Spinal cord (tissue), 10 donors: ENCODE data around the gene MARF1. TPM values are rescaled to one million over a fixed set of nuclear protein-coding genes. Genes with fewer than 3 reads are reported as not detected.
A peak's percentile ranks its signal among the peaks of the same experiment; 100 is the strongest.

Experiments
- DNase-seq, 6 donors: peaks; one replicate each; pipeline versions ENCODE4 v3.0.0 to v3.0.0-alpha.2; 2013 to 2015; ENCODE audit warnings: low spot score in 6 of 6, low read depth in 4 of 6
- H3K27ac ChIP-seq: one replicate; pipeline ENCODE4 v1.5.1; 2013; ENCODE audit warnings: low read depth, low read length, control low read depth
- H3K27me3 ChIP-seq: one replicate; pipeline ENCODE4 v1.6.1; 2013; ENCODE audit warnings: low read length; ENCODE audit not compliant: control insufficient read depth, insufficient read depth
- H3K36me3 ChIP-seq: one replicate; pipeline ENCODE4 v1.6.1; 2013; ENCODE audit warnings: low read length; ENCODE audit not compliant: control insufficient read depth, insufficient read depth
- H3K4me1 ChIP-seq: one replicate; pipeline ENCODE4 v1.6.1; 2013; ENCODE audit warnings: low read length; ENCODE audit not compliant: control insufficient read depth, insufficient read depth
- H3K4me3 ChIP-seq: one replicate; pipeline ENCODE4 v1.5.1; 2013; ENCODE audit warnings: low read depth, low read length, control low read depth
- H3K9me3 ChIP-seq: one replicate; pipeline ENCODE4 v1.6.1; 2013; ENCODE audit warnings: low read length; ENCODE audit not compliant: control insufficient read depth, insufficient read depth
- WGBS: methylation state at CpG from one replicate; pipeline ENCODE4 v1.1.5; 2013; ENCODE audit warnings: missing lambda C conversion rate; ENCODE audit not compliant: insufficient coverage; 5-methylcytosine and 5-hydroxymethylcytosine counted together
- polyA plus RNA-seq, 2 donors: library from polyadenylated mRNA; unstranded; fragments of 120-200 nt; gene quantifications; one replicate each; pipeline ENCODE4 v1.2.1, GENCODE V29; 2013; ENCODE audit not compliant: insufficient read length in 2 of 2
- total RNA-seq, 2 donors: library from RNA; depleted of rRNA in 1 of 2; stranded (reverse); fragments of 120-200 nt in 1 of 2; fragments of >200 nt in 1 of 2; gene quantifications; one replicate each; pipeline versions ENCODE4 v1.2.3 to v1.2.4, GENCODE V29; 2013 to 2014
- donor health status: healthy.

Gene MARF1
- total and polyA plus RNA-seq, 4 donors, result 21.8 to 41.8 (median 33.2) TPM

GRCh38 chr16:15545544-15545943 is 97.4 kb downstream of the MARF1 start:
- Histone ChIP-seq H3K4me1 (peaks cover 4% of the 10 kb centered on the region), H3K4me3 (no peak overlapping the region), H3K27me3 (no peaks in the 10 kb centered on the region), H3K36me3 (no peaks in the 10 kb centered on the region), H3K27ac (no peak overlapping the region), H3K9me3 (peaks cover 1% of the 10 kb centered on the region)
- no peak for DNase-seq
- 100% methylated on average over 2 of the region's 2 CpGs for WGBS

- Histone ChIP-seq H3K27me3 (no peaks in the 10 kb centered on the region), H3K4me1 (no peaks in the 10 kb centered on the region), H3K36me3 (no peaks in the 10 kb centered on the region), H3K4me3 (no peak overlapping the region), H3K9me3 (peaks cover 1% of the 10 kb centered on the region), H3K27ac (no peak overlapping the region)
- 56% methylated on average over 2 of the region's 5 CpGs for WGBS
- peak in 1 of 6 donors; percentile 63 for DNase-seq
Measured at GRCh38 chr16:15544405-15544804, 98.5 kb downstream of the MARF1 start.

Other genes with a start within 250 kb of the MARF1 start
- 10 to 100 TPM in 1 of 2 donors, 1 to 10 TPM in 1; 7.5 to 10.7 TPM for gene MPV17L, start 247.4 kb downstream of the MARF1 start, total RNA-seq
- 10 to 100 TPM; 10.9 to 17.2 TPM for gene MPV17L, start 247.4 kb downstream of the MARF1 start, polyA plus RNA-seq
- gene BMERB1, start 208.6 kb downstream of the MARF1 start, total RNA-seq, result 100 to 1,000 TPM in 1 of 2 donors, 10 to 100 TPM in 1; 70.7 to 102 TPM
- gene BMERB1, start 208.6 kb downstream of the MARF1 start, polyA plus RNA-seq, result 100 to 1,000 TPM; 252 to 266 TPM
- gene NDE1, start 7.1 kb upstream of the MARF1 start, total RNA-seq, result 10 to 100 TPM; 19.4 to 26.7 TPM
- gene NDE1, start 7.1 kb upstream of the MARF1 start, polyA plus RNA-seq, result 10 to 100 TPM; 33.5 to 36.6 TPM
- gene MYH11, start 213.9 kb upstream of the MARF1 start, total RNA-seq, result 10 to 100 TPM in 1 of 2 donors, 1 to 10 TPM in 1; 3.6 to 10.6 TPM
- 1 to 10 TPM in 1 of 2 donors, under 1 TPM in 1; 0.93 to 3.4 TPM for gene MYH11, start 213.9 kb upstream of the MARF1 start, polyA plus RNA-seq
- 10 to 100 TPM; 27.8 to 36.3 TPM for gene CEP20, start 245.4 kb upstream of the MARF1 start, total RNA-seq
- 10 to 100 TPM; 23.2 to 24.0 TPM for gene CEP20, start 245.4 kb upstream of the MARF1 start, polyA plus RNA-seq